Measurements from ENCODE around the gene PLCXD1. TPM values are rescaled to one million over a fixed set of nuclear protein-coding genes. Genes with fewer than 3 reads are reported as not detected.

Gene PLCXD1
- 24.0 to 29.7 TPM (median 29.5 TPM) in 5 replicates for total RNA-seq (2022; extraction: Qiagen RNA extraction)

GRCh38 chrX:281166-281999 lies at the start of gene PLCXD1:
PLCXD1 (plus strand) TSS chrX:281381; CDS start chrX:284188, 2,807 bp downstream.

GRCh38 chrX:318739-319578 lies 37.8 kb downstream of the PLCXD1 start, which contains the start of gene GTPBP6:
GTPBP6 (minus strand) TSS chrX:318796; CDS start chrX:318787, 9 bp downstream.

Other genes starting within 250 kb of the PLCXD1 start
- 37.8 to 51.1 TPM (median 49.8 TPM) in 5 replicates for gene GTPBP6, start 37.4 kb downstream of the PLCXD1 start, total RNA-seq (2022; extraction: Qiagen RNA extraction)
- gene PPP2R3B, start 105.5 kb downstream of the PLCXD1 start, total RNA-seq (2022; extraction: Qiagen RNA extraction): 18.6 to 24.2 TPM (median 20.7 TPM) in 5 replicates

Data from A549 treated with Hydrocortisone at 1 μM for 4 hours (cell line).